ENCODE measurements around the gene MAGI1. TPM values are rescaled to one million over a fixed set of nuclear protein-coding genes. Genes with fewer than 3 reads are reported as not detected.

MAGI1 gene
- total RNA-seq, 1 donor from 2014 or later = 44.9 TPM

- DNase-seq (ENCODE audit: extremely low read depth, low read depth, low spot score) = no peak
Observed at GRCh38 chr3:65950340-65951326, 88.1 kb downstream of the MAGI1 start.

GRCh38 chr3:65948841-65949573 is 89.7 kb downstream of the MAGI1 start:
- DNase-seq (ENCODE audit: extremely low read depth, low read depth, low spot score) = no peak

- no peak for DNase-seq (ENCODE audit: extremely low read depth, low read depth, low spot score)
Observed at GRCh38 chr3:65946438-65946837, 92.3 kb downstream of the MAGI1 start.

GRCh38 chr3:65945953-65946352 is 92.8 kb downstream of the MAGI1 start:
- DNase-seq (ENCODE audit: extremely low read depth, low read depth, low spot score) = no peak

- no peak for DNase-seq (ENCODE audit: extremely low read depth, low read depth, low spot score)
Observed at GRCh38 chr3:65945480-65945879, 93.2 kb downstream of the MAGI1 start.

- no peak for DNase-seq (ENCODE audit: extremely low read depth, low read depth, low spot score)
Observed at GRCh38 chr3:65944252-65944651, 94.5 kb downstream of the MAGI1 start.

- no peak for DNase-seq (ENCODE audit: extremely low read depth, low read depth, low spot score)
Observed at GRCh38 chr3:65939801-65940246, 98.9 kb downstream of the MAGI1 start.

GRCh38 chr3:65939184-65939583 is 99.5 kb downstream of the MAGI1 start:
- DNase-seq (ENCODE audit: extremely low read depth, low read depth, low spot score) = no peak

GRCh38 chr3:65938676-65939075 is 100.0 kb downstream of the MAGI1 start:
- DNase-seq (ENCODE audit: extremely low read depth, low read depth, low spot score) = no peak

- no peak for DNase-seq (ENCODE audit: extremely low read depth, low read depth, low spot score)
Observed at GRCh38 chr3:65938147-65938546, 100.6 kb downstream of the MAGI1 start.

- DNase-seq (ENCODE audit: extremely low read depth, low read depth, low spot score) = no peak
Observed at GRCh38 chr3:65936908-65937638, 101.6 kb downstream of the MAGI1 start.

GRCh38 chr3:65935724-65936123 is 103.0 kb downstream of the MAGI1 start:
- DNase-seq (ENCODE audit: extremely low read depth, low read depth, low spot score) = no peak

GRCh38 chr3:65930648-65931047 is 108.1 kb downstream of the MAGI1 start:
- no peak for DNase-seq (ENCODE audit: extremely low read depth, low read depth, low spot score)

- DNase-seq (ENCODE audit: extremely low read depth, low read depth, low spot score) = no peak
Observed at GRCh38 chr3:65928110-65928509, 110.6 kb downstream of the MAGI1 start.

GRCh38 chr3:65927576-65927975 is 111.1 kb downstream of the MAGI1 start:
- DNase-seq (ENCODE audit: extremely low read depth, low read depth, low spot score) = no peak

- DNase-seq (ENCODE audit: extremely low read depth, low read depth, low spot score) = no peak
Observed at GRCh38 chr3:65925254-65925954, 113.3 kb downstream of the MAGI1 start.

- DNase-seq (ENCODE audit: extremely low read depth, low read depth, low spot score) = no peak
Observed at GRCh38 chr3:65924762-65925161, 114.0 kb downstream of the MAGI1 start.

- no peak for DNase-seq (ENCODE audit: extremely low read depth, low read depth, low spot score)
Observed at GRCh38 chr3:65922441-65922840, 116.3 kb downstream of the MAGI1 start.

- no peak for DNase-seq (ENCODE audit: extremely low read depth, low read depth, low spot score)
Observed at GRCh38 chr3:65919826-65920225, 118.9 kb downstream of the MAGI1 start.

- peak; percentile 33 for DNase-seq (ENCODE audit: extremely low read depth, low read depth, low spot score)
Observed at GRCh38 chr3:65915477-65915876, 123.2 kb downstream of the MAGI1 start.

Measured in glomerular endothelial cell (primary cell).